Panc1 (cell line): ENCODE measurements around the gene SAMM50. TPM values are rescaled to one million over a fixed set of nuclear protein-coding genes. Genes with fewer than 3 reads are reported as not detected.

ENCODE experiments used
- ATAC-seq: fragments of 200-7000 bp; cut with Tn5 transposase; 2 replicates; pipeline ENCODE4 v1.9.1; 2020; ENCODE audit warnings: mild to moderate bottlenecking, moderate library complexity
- BruUV-seq: library from RNA; stranded (reverse); fragments of 400-500 nt; replicated peaks from 2 replicates; lab custom pipeline; 2021; lab: Mats Ljungman, UMichigan
- CTCF ChIA-PET: fragments of 300-600 bp; sonication (Branson Sonifier 250); formaldehyde crosslinking; loops from one replicate; lab custom pipeline; 2022; ENCODE audit warnings: antibody characterized with exemption; lab: Charles Lee
- POLR2A ChIA-PET: fragments of 300-600 bp; sonication (Branson Sonifier 250); formaldehyde crosslinking; loops from one replicate; lab custom pipeline; 2022; ENCODE audit warnings: antibody characterized with exemption; lab: Charles Lee
- DNase-seq: peaks from one replicate; pipeline ENCODE4 v3.0.0-alpha.2; 2010; ENCODE audit warnings: low read depth, low spot score
- H3K27ac ChIP-seq: 2 replicates; pipeline ENCODE4 v1.5.1; 2011; ENCODE audit warnings: mild to moderate bottlenecking, low read length, inconsistent platforms
- H3K27me3 ChIP-seq: fragments of 200-500 bp; sonication (Bioruptor generic); 2 replicates; pipeline ENCODE4 v1.6.0; 2014; ENCODE audit warnings: low read length, inconsistent platforms; ENCODE audit not compliant: control insufficient read depth, insufficient read depth
- H3K36me3 ChIP-seq: fragments of 200-500 bp; sonication (Bioruptor generic); 2 replicates; pipeline ENCODE4 v1.5.1; 2014; ENCODE audit warnings: inconsistent platforms, mild to moderate bottlenecking, low read length, moderate library complexity; ENCODE audit not compliant: control insufficient read depth, insufficient read depth
- H3K4me1 ChIP-seq: 2 replicates; pipeline ENCODE4 v1.5.1; 2011; ENCODE audit warnings: inconsistent platforms, mild to moderate bottlenecking, low read length, moderate library complexity; ENCODE audit not compliant: control insufficient read depth, insufficient read depth
- H3K4me3 ChIP-seq, 2 experiments: 2 replicates each; pipeline ENCODE4 v1.5.1; 2011 to 2012; ENCODE audit warnings: low read depth in 2 of 2, low read length in 2 of 2, mild to moderate bottlenecking in 2 of 2, inconsistent platforms in 1 of 2, moderate library complexity in 1 of 2
- H3K9me3 ChIP-seq: fragments of 200-500 bp; sonication (Bioruptor generic); 2 replicates; pipeline ENCODE4 v1.5.1; 2014; ENCODE audit warnings: low read depth, mild to moderate bottlenecking, inconsistent platforms, low read length, moderate library complexity; ENCODE audit not compliant: control insufficient read depth, insufficient read depth
- CTCF ChIP-seq: fragments of 450-650 bp; IDR thresholded peaks from 2 replicates; pipeline ENCODE4 v1.5.1; 2017; ENCODE audit warnings: mild to moderate bottlenecking
- POLR2AphosphoS5 ChIP-seq: IDR thresholded peaks from 2 replicates; pipeline ENCODE4 v1.6.1; 2012; ENCODE audit warnings: mild to moderate bottlenecking, low read depth, low read length, moderate library complexity
- REST ChIP-seq, 2 experiments: IDR thresholded peaks; 2 replicates each; pipeline ENCODE4 v1.6.1; 2011 to 2012; ENCODE audit warnings: low read depth in 2 of 2, control low read depth in 1 of 2, low read length in 1 of 2, mild to moderate bottlenecking in 1 of 2, moderate library complexity in 1 of 2; ENCODE audit not compliant: insufficient read depth in 1 of 2
- SIN3A ChIP-seq: IDR thresholded peaks from 2 replicates; pipeline ENCODE4 v1.6.1; 2012; ENCODE audit warnings: low read depth, mild to moderate bottlenecking, low read length, moderate library complexity, borderline replicate concordance; ENCODE audit not compliant: insufficient read depth
- TCF7L2 ChIP-seq: IDR thresholded peaks from 2 replicates; pipeline ENCODE4 v1.6.1; 2011; ENCODE audit warnings: mild to moderate bottlenecking, low read depth, low read length, inconsistent platforms
- in situ Hi-C: cut with HindIII; loops from 2 replicates; pipeline ENCODE4 v1.10.0; 2016; ENCODE audit warnings: low sequenced_read_pairs, low pct_unique_long_range_greater_than_20kb
- intact Hi-C: fragments of 100-400 bp; cut with micrococcal nuclease; formaldehyde crosslinking; loops from one replicate; pipeline ENCODE4 v1.10.0; 2022; ENCODE audit not compliant: unreplicated experiment
- total RNA-seq: library from RNA; stranded (reverse); gene quantifications from one replicate; pipeline ENCODE4 v1.2.1, GENCODE V29; 2021; ENCODE audit not compliant: unreplicated experiment

SAMM50 gene
- total RNA-seq, 1 experiment from 2014 or later = 40.5 TPM

GRCh38 chr22:43922123-43922522 is 33.1 kb upstream of the SAMM50 start:
- BruUV-seq = no TSS peak
- in situ Hi-C loops = no loop called here
- Histone ChIP-seq H3K27ac (0 out of 2 replicates have a peak overlapping the region, but pooled peaks have one; percentile 17), H3K4me3 (no peak overlapping the region), H3K9me3 (no peaks in the 10 kb centered on the region), H3K27me3 (no peaks in the 10 kb centered on the region), H3K36me3 (no peaks in the 10 kb centered on the region; the same call in 1 of the 2 replicates), H3K4me1 (peaks cover 17% of the 10 kb centered on the region)
- intact Hi-C loops = no loop called here
- ChIA-PET POLR2A (no interaction called here), CTCF (interaction anchor here (1.9 kb wide), 1 partner anchor 24 kb away, joined by 6 read pairs; no protein-coding TSS in a partner anchor)
- ATAC-seq (no peak), DNase-seq (no peak)
- TF ChIP-seq SIN3A (no peak), REST (IDR thresholded peaks at IDR 0.05; ENCODE audit: insufficient read depth in 1 of 2, low read depth in 2 of 2, low read length in 1 of 2) (no peak), TCF7L2 (no peak), CTCF (no peak; the same call in 1 of the 2 replicates), POLR2AphosphoS5 (no peak)

GRCh38 chr22:43923191-43923590 is 32.1 kb upstream of the SAMM50 start:
- DNase-seq (no peak), ATAC-seq (peak; percentile 3; the same call in 1 of the 2 replicates)
- in situ Hi-C loops = no loop called here
- H3K36me3 ChIP-seq = no peaks in the 10 kb centered on the region; the same call in 1 of the 2 replicates
- H3K27ac ChIP-seq = peak overlapping the region; percentile 75; the same call in 1 of the 2 replicates
- peak overlapping the region; percentile 30 to 42 for H3K4me3 ChIP-seq
- no peak for TF ChIP-seq REST (IDR thresholded peaks at IDR 0.05; ENCODE audit: insufficient read depth in 1 of 2, low read depth in 2 of 2, low read length in 1 of 2)
- no peak for TF ChIP-seq CTCF
- TF ChIP-seq POLR2AphosphoS5 = no peak
- no peak for TF ChIP-seq TCF7L2
- TF ChIP-seq SIN3A = no peak
- ChIA-PET POLR2A (no interaction called here), CTCF (interaction anchor here (1.0 kb wide), 1 partner anchor 23 kb away, joined by 5 read pairs; no protein-coding TSS in a partner anchor)
- H3K9me3 ChIP-seq = no peaks in the 10 kb centered on the region
- H3K27me3 ChIP-seq = no peaks in the 10 kb centered on the region
- BruUV-seq = no TSS peak
- intact Hi-C loops = no loop called here
- peaks cover 17% of the 10 kb centered on the region for H3K4me1 ChIP-seq
